Vagina (tissue), 2 donors: Measurements from ENCODE around the gene NES. TPM values are rescaled to one million over a fixed set of nuclear protein-coding genes. Genes with fewer than 3 reads are reported as not detected.

Experiments
- DNase-seq, 2 donors: peaks; one replicate each; pipeline ENCODE4 v3.0.0-alpha.2; 2017; ENCODE audit errors: extremely low spot score in 2 of 2
- H3K27ac ChIP-seq: fragments of 200-600 bp; sonication (generic); one replicate; pipeline ENCODE4 v1.5.1; 2019
- H3K27me3 ChIP-seq: fragments of 200-600 bp; sonication (generic); one replicate; pipeline ENCODE4 v1.5.1; 2019
- H3K36me3 ChIP-seq, 2 donors: fragments of 200-600 bp; sonication (generic); one replicate each; pipeline ENCODE4 v1.5.1; 2017 to 2019
- H3K4me1 ChIP-seq: fragments of 200-600 bp; sonication (generic); one replicate; pipeline ENCODE4 v1.5.1; 2019
- H3K4me3 ChIP-seq, 2 donors: fragments of 200-600 bp; sonication (generic); 1 replicate in 1 of 2; 2 replicates in 1 of 2; pipeline ENCODE4 v1.5.1; 2016 to 2019
- H3K9me3 ChIP-seq: fragments of 200-600 bp; sonication (generic); one replicate; pipeline ENCODE4 v1.5.1; 2019
- CTCF ChIP-seq, 3 experiments: fragments of 450-650 bp in 2 of 3; fragments of 200-600 bp in 1 of 3; sonication (generic) in 1 of 3; IDR thresholded peaks; one replicate each; pipeline ENCODE4 v1.5.1; 2017 to 2019; ENCODE audit warnings: antibody characterized with exemption in 3 of 3, mild to moderate bottlenecking in 2 of 3, moderate library complexity in 2 of 3
- POLR2A ChIP-seq, 2 donors: fragments of 450-650 bp; IDR thresholded peaks; one replicate each; pipeline ENCODE4 v1.6.1; 2017; ENCODE audit warnings: antibody characterized with exemption in 2 of 2, mild to moderate bottlenecking in 2 of 2, moderate library complexity in 2 of 2
- POLR2AphosphoS5 ChIP-seq, 2 donors: sonication (generic); formaldehyde crosslinking; IDR thresholded peaks; one replicate each; pipeline ENCODE4 v1.9.0; 2017; ENCODE audit warnings: antibody characterized with exemption in 2 of 2, mild to moderate bottlenecking in 2 of 2, low read depth in 1 of 2; ENCODE audit not compliant: insufficient read depth in 1 of 2
- intact Hi-C: fragments of 100-400 bp; cut with DNase I; formaldehyde crosslinking; loops from one replicate; pipeline ENCODE4 v1.15.1; 2023
- total RNA-seq: library from RNA; depleted of rRNA; stranded (reverse); fragments of >200 nt; gene quantifications from one replicate; pipeline ENCODE4 v1.2.3, GENCODE V29; 2016

The NES gene
- total RNA-seq, 1 donor from 2014 or later = 16.0 TPM

DNA sequence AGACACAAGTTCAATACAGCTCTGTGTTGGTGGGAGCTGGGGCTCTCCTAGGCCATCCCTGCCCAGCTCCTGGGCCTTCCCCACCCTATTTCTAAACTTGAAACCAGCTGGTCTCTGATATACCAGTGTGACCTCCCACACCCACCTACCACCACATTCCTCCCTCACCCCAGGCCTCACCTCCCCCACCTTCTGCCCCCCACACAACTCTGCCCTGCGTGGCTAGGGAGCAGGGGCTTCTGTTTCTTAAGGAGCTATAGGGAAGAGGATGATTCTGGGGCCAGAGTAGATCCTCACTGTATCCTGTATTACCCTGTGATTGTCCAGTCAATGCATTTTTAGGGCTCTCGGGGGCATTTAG, 16.5 kb downstream of the NES start:
- no peak overlapping the region for H3K4me3 ChIP-seq
- H3K27ac ChIP-seq = peak overlapping the region; percentile 85
- H3K9me3 ChIP-seq = no peaks in the 10 kb centered on the region
- peaks cover 75% of the 10 kb centered on the region for H3K4me1 ChIP-seq
- DNase-seq = no peak
- TF ChIP-seq CTCF (IDR thresholded peaks at IDR 0.05) (no peak), POLR2AphosphoS5 (IDR thresholded peaks at IDR 0.05; ENCODE audit: insufficient read depth in 1 of 2, low read depth in 1 of 2) (no peak), POLR2A (IDR thresholded peaks at IDR 0.05) (no peak)
- H3K27me3 ChIP-seq = no peaks in the 10 kb centered on the region
- intact Hi-C loops = loop anchor here (2.0 kb wide), 1 partner anchor 16 kb away; the partner anchor contains the start of gene NES
- no peaks in the 10 kb centered on the region for H3K36me3 ChIP-seq

GRCh38 chr1:156659988-156660751, 17.0 kb downstream of the NES start:
- Histone ChIP-seq H3K4me3 (peak overlapping the region in 1 of 2 donors; percentile 5), H3K4me1 (peaks cover 69% of the 10 kb centered on the region), H3K36me3 (no peaks in the 10 kb centered on the region), H3K27ac (peak overlapping the region; percentile 85), H3K9me3 (no peaks in the 10 kb centered on the region), H3K27me3 (no peaks in the 10 kb centered on the region)
- TF ChIP-seq POLR2AphosphoS5 (IDR thresholded peaks at IDR 0.05; ENCODE audit: insufficient read depth in 1 of 2, low read depth in 1 of 2) = peak; percentile 52 to 81
- peak; percentile 98 to 99 (median 99) for TF ChIP-seq CTCF (IDR thresholded peaks at IDR 0.05)
- no peak for TF ChIP-seq POLR2A (IDR thresholded peaks at IDR 0.05)
- intact Hi-C loops = loop anchor here (2.0 to 5.0 kb wide), 3 partner anchors 17 to 273 kb away; partner anchors contain the start of gene NES
- DNase-seq = peak in 1 of 2 donors; percentile 97

GRCh38 chr1:156659661-156659987, 17.6 kb downstream of the NES start:
- peaks cover 64% of the 10 kb centered on the region for H3K4me1 ChIP-seq
- peak overlapping the region; percentile 85 for H3K27ac ChIP-seq

GRCh38 chr1:156658945-156659574, 18.1 kb downstream of the NES start:
- Histone ChIP-seq H3K4me1 (peaks cover 60% of the 10 kb centered on the region), H3K9me3 (no peaks in the 10 kb centered on the region), H3K27me3 (no peaks in the 10 kb centered on the region), H3K27ac (peak overlapping the region; percentile 85), H3K36me3 (no peaks in the 10 kb centered on the region), H3K4me3 (no peak overlapping the region)
- DNase-seq = no peak
- intact Hi-C loops = loop anchor here (5.0 kb wide), 2 partner anchors 77 to 272 kb away; no protein-coding TSS in a partner anchor
- TF ChIP-seq POLR2AphosphoS5 (IDR thresholded peaks at IDR 0.05; ENCODE audit: insufficient read depth in 1 of 2, low read depth in 1 of 2) = no peak
- no peak for TF ChIP-seq POLR2A (IDR thresholded peaks at IDR 0.05)
- TF ChIP-seq CTCF (IDR thresholded peaks at IDR 0.05) = no peak

More at GRCh38 chr1:156659661-156659987, 17.6 kb downstream of the NES start:
- intact Hi-C loops = loop anchor here (5.0 kb wide), 2 partner anchors 77 to 272 kb away; no protein-coding TSS in a partner anchor
- H3K36me3 ChIP-seq = no peaks in the 10 kb centered on the region
- no peak for DNase-seq
- H3K9me3 ChIP-seq = no peaks in the 10 kb centered on the region
- TF ChIP-seq POLR2A (IDR thresholded peaks at IDR 0.05) = no peak
- TF ChIP-seq CTCF (IDR thresholded peaks at IDR 0.05) = no peak
- TF ChIP-seq POLR2AphosphoS5 (IDR thresholded peaks at IDR 0.05; ENCODE audit: insufficient read depth in 1 of 2, low read depth in 1 of 2) = no peak
- no peaks in the 10 kb centered on the region for H3K27me3 ChIP-seq
- peak overlapping the region in 1 of 2 donors; percentile 5 for H3K4me3 ChIP-seq
